Measurements from ENCODE around the gene HSPG2. TPM values are rescaled to one million over a fixed set of nuclear protein-coding genes. Genes with fewer than 3 reads are reported as not detected.
"Not testable (repeated sequence)": the region's sequence is repeated elsewhere in the genome, so short reads cannot be mapped to it uniquely, and the experiment has no call there.

Gene HSPG2
- total and polyA plus RNA-seq, 2 experiments from 2014 or later = 62.3 to 193 TPM

- peak overlapping the region; percentile 98 for H3K27ac ChIP-seq
- H3K9me3 ChIP-seq (ENCODE audit: low read depth) = no peaks in the 10 kb centered on the region
- no peaks in the 10 kb centered on the region for H3K36me3 ChIP-seq
- H3K27me3 ChIP-seq = no peaks in the 10 kb centered on the region
- peak in 1 of 2 donors; percentile 62 for DNase-seq (ENCODE audit: low read depth in 1 of 2, low spot score in 1 of 2)
- no peak for TF ChIP-seq CTCF (IDR thresholded peaks at IDR 0.05; ENCODE audit: low read depth, low read length)
- no peak overlapping the region for H3K4me3 ChIP-seq
- peaks cover 70% of the 10 kb centered on the region for H3K4me1 ChIP-seq (ENCODE audit: low read depth)
Measured at GRCh38 chr1:21919520-21919919, 17.6 kb downstream of the HSPG2 start.

GRCh38 chr1:21917239-21917631, 19.9 kb downstream of the HSPG2 start:
- not testable (repeated sequence) for H3K4me3 ChIP-seq; DNase-seq (ENCODE audit: low read depth in 1 of 2, low spot score in 1 of 2); H3K36me3 ChIP-seq; H3K9me3 ChIP-seq (ENCODE audit: low read depth); H3K27me3 ChIP-seq
- H3K4me1 ChIP-seq (ENCODE audit: low read depth) = peaks cover 70% of the 10 kb centered on the region
- peak overlapping the region; percentile 44 for H3K27ac ChIP-seq

GRCh38 chr1:21916447-21917238, 20.5 kb downstream of the HSPG2 start:
- DNase-seq (ENCODE audit: low read depth in 1 of 2, low spot score in 1 of 2) = no peak
- TF ChIP-seq CTCF (IDR thresholded peaks at IDR 0.05; ENCODE audit: low read depth, low read length) = no peak
- Histone ChIP-seq H3K4me3 (no peak overlapping the region), H3K4me1 (ENCODE audit: low read depth) (peaks cover 70% of the 10 kb centered on the region), H3K36me3 (no peaks in the 10 kb centered on the region), H3K9me3 (ENCODE audit: low read depth) (no peaks in the 10 kb centered on the region), H3K27ac (peak overlapping the region; percentile 44), H3K27me3 (no peaks in the 10 kb centered on the region)

GRCh38 chr1:21914880-21915640, 22.1 kb downstream of the HSPG2 start:
- Histone ChIP-seq H3K27me3 (no peaks in the 10 kb centered on the region), H3K4me1 (ENCODE audit: low read depth) (peaks cover 68% of the 10 kb centered on the region), H3K9me3 (ENCODE audit: low read depth) (no peaks in the 10 kb centered on the region), H3K36me3 (no peaks in the 10 kb centered on the region), H3K4me3 (no peak overlapping the region), H3K27ac (peak overlapping the region; percentile 99)
- no peak for DNase-seq (ENCODE audit: low read depth in 1 of 2, low spot score in 1 of 2)
- TF ChIP-seq CTCF (IDR thresholded peaks at IDR 0.05; ENCODE audit: low read depth, low read length) = no peak

- Histone ChIP-seq H3K27ac (peak overlapping the region; percentile 99), H3K4me1 (ENCODE audit: low read depth) (peaks cover 68% of the 10 kb centered on the region), H3K36me3 (no peaks in the 10 kb centered on the region), H3K27me3 (no peaks in the 10 kb centered on the region), H3K9me3 (ENCODE audit: low read depth) (no peaks in the 10 kb centered on the region), H3K4me3 (no peak overlapping the region)
- no peak for TF ChIP-seq CTCF (IDR thresholded peaks at IDR 0.05; ENCODE audit: low read depth, low read length)
- no peak for DNase-seq (ENCODE audit: low read depth in 1 of 2, low spot score in 1 of 2)
Measured at GRCh38 chr1:21914450-21914849, 22.7 kb downstream of the HSPG2 start.

- no peaks in the 10 kb centered on the region for H3K36me3 ChIP-seq
- no peak for DNase-seq (ENCODE audit: low read depth in 1 of 2, low spot score in 1 of 2)
- no peak overlapping the region for H3K4me3 ChIP-seq
- H3K9me3 ChIP-seq (ENCODE audit: low read depth) = no peaks in the 10 kb centered on the region
- no peaks in the 10 kb centered on the region for H3K27me3 ChIP-seq
- TF ChIP-seq CTCF (IDR thresholded peaks at IDR 0.05; ENCODE audit: low read depth, low read length) = no peak
- H3K27ac ChIP-seq = peak overlapping the region; percentile 99
- peaks cover 68% of the 10 kb centered on the region for H3K4me1 ChIP-seq (ENCODE audit: low read depth)
Measured at GRCh38 chr1:21913763-21914162, 23.3 kb downstream of the HSPG2 start.

All from cardiac muscle cell (in vitro differentiated cells and primary cell).